ENCODE data around the gene C10orf90.

Gene C10orf90

DNA sequence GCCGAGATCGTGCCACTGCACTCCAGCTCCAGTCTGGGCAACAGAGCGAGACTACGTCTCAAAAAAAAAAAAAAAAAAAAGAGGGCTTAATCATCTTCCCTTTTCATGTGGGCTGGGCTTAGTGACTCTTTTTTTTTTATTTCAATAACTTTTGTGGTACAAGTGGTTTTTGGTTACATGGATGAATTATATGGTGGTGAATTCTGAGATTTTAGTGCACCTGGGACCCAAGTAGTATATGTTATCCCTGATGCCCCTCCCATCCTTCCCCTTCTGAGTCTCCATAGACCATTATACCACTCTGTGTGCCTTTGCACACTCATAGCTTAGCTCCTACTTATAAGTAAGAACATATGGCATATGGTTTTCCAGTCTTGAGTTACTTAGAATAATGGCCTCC, 277.4 kb downstream of the C10orf90 start:
- TF ChIP-seq, protein P1, sequence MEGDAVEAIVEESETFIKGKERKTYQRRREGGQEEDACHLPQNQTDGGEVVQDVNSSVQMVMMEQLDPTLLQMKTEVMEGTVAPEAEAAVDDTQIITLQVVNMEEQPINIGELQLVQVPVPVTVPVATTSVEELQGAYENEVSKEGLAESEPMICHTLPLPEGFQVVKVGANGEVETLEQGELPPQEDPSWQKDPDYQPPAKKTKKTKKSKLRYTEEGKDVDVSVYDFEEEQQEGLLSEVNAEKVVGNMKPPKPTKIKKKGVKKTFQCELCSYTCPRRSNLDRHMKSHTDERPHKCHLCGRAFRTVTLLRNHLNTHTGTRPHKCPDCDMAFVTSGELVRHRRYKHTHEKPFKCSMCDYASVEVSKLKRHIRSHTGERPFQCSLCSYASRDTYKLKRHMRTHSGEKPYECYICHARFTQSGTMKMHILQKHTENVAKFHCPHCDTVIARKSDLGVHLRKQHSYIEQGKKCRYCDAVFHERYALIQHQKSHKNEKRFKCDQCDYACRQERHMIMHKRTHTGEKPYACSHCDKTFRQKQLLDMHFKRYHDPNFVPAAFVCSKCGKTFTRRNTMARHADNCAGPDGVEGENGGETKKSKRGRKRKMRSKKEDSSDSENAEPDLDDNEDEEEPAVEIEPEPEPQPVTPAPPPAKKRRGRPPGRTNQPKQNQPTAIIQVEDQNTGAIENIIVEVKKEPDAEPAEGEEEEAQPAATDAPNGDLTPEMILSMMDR (IDR thresholded peaks at IDR 0.05; ENCODE audit: low read depth, low read length), result no peak
- Histone ChIP-seq H3K9me3 (ENCODE audit: severe bottlenecking) (peaks cover 6% of the 10 kb centered on the region), H3K4me3 (ENCODE audit: low read depth, low read length) (no peak overlapping the region), H3K27me3 (ENCODE audit: insufficient read depth, low read depth, severe bottlenecking) (no peaks in the 10 kb centered on the region), H3K36me3 (no peaks in the 10 kb centered on the region), H3K27ac (no peak overlapping the region)
- no peak for DNase-seq

DNA sequence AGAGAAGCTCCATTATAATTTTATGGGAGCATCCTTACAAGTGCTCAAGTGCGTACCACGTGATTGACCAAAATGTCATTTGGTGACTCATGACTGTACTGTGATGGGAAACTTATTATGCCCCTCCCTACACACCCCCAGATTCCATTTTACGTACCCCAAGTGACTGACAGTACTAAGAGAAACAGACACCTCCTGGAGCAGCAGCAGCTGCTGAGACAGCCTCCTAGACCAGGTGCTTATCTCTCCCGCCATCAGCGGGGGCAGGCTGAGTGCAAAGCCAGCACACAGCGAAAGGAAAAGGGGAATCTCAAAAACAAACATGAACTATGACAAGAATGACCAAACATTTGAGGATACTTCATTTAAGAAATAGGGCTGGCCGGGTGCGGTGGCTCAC, 278.0 kb downstream of the C10orf90 start:
- Histone ChIP-seq H3K36me3 (no peaks in the 10 kb centered on the region), H3K27me3 (ENCODE audit: insufficient read depth, low read depth, severe bottlenecking) (peaks cover 2% of the 10 kb centered on the region), H3K9me3 (ENCODE audit: severe bottlenecking) (peaks cover 6% of the 10 kb centered on the region), H3K27ac (peak overlapping the region; percentile 68), H3K4me3 (ENCODE audit: low read depth, low read length) (no peak overlapping the region)
- TF ChIP-seq, protein P1 (IDR thresholded peaks at IDR 0.05; ENCODE audit: low read depth, low read length), result no peak
- DNase-seq, result no peak

DNA sequence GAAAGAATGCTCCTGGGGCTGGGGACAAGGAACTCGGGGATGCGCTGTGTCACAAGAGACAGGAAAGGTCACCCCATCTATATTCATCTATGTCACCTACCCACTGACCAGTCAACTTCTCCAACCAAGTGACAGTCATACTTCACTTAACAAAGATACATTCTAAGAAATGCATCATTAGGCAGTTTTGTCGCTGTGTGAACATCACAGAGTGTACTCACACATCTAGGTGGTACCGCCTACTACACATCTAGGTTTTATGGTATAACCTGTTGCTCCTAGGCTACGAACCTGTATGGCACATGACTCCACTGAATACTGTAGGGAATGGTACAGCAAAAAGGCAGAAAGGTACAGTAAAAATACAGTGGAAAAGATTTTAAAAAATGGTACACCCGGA, 278.4 kb downstream of the C10orf90 start:
- Histone ChIP-seq H3K36me3 (no peaks in the 10 kb centered on the region), H3K9me3 (ENCODE audit: severe bottlenecking) (peaks cover 6% of the 10 kb centered on the region), H3K4me3 (ENCODE audit: low read depth, low read length) (no peak overlapping the region), H3K27ac (peak overlapping the region; percentile 68), H3K27me3 (ENCODE audit: insufficient read depth, low read depth, severe bottlenecking) (peaks cover 4% of the 10 kb centered on the region)
- TF ChIP-seq, protein P1 (IDR thresholded peaks at IDR 0.05; ENCODE audit: low read depth, low read length), result no peak
- DNase-seq, result no peak

DNA sequence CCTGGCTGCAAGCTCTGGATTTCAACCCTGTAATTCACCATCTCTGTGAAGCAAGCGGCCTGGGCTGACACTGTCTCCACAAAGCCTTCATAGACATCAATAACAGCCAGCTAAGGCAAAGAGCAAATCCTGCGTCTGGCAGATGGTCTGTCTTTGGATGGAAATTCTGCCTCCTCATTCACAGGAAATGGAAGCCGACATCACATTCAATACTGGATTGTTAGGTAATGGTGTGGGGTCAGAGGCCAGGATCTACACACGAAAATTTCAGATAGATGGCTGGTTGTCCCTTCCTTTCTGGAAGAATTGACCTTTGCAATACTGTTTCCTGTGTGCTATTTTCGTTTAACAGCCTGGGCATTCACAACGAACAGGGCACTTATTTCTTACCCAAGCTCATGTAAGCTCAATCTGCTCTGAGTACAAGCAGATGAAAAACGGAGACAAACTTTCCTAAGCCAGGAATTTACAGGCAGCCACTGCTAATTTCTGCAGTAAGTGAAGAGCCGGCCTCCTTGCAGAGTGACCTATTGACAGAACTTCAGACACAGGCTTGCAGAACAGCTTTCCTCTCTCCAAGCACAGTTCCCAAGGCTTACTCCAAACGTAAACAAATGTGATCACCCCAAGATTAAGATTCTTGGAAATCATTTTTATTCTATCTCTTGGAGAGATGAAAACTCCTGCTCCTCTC, 279.2 kb downstream of the C10orf90 start:
- TF ChIP-seq, protein P1 (IDR thresholded peaks at IDR 0.05; ENCODE audit: low read depth, low read length), result no peak
- H3K9me3 ChIP-seq (ENCODE audit: severe bottlenecking), result peaks cover 6% of the 10 kb centered on the region
- H3K27me3 ChIP-seq (ENCODE audit: insufficient read depth, low read depth, severe bottlenecking), result peaks cover 4% of the 10 kb centered on the region
- peak overlapping the region; percentile 68 for H3K27ac ChIP-seq
- peak overlapping the region; percentile 24 for H3K4me3 ChIP-seq (ENCODE audit: low read depth, low read length)
- H3K36me3 ChIP-seq, result no peaks in the 10 kb centered on the region
- peak; percentile 82 for DNase-seq

DNA sequence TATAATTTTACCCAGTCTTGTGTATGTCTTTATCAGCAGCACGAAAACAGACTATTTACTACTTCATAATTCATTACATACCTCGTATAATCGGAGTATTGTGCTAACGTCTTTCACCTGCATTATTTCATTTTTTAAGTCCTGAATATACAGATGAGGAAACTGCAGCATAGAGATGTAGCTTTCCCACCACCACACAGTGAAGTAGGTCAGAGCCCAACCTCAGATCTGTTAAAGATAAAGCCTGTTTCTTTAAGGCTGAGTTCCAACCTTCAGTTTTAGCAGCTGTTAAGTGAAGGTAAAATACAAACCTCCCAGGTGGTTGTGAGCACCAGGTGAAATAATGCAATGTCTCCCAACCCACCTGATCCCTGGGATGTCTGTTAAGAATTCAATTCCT, 280.2 kb downstream of the C10orf90 start:
- Histone ChIP-seq H3K27ac (peak overlapping the region; percentile 68), H3K9me3 (ENCODE audit: severe bottlenecking) (peaks cover 6% of the 10 kb centered on the region), H3K27me3 (ENCODE audit: insufficient read depth, low read depth, severe bottlenecking) (peaks cover 4% of the 10 kb centered on the region), H3K4me3 (ENCODE audit: low read depth, low read length) (no peak overlapping the region), H3K36me3 (no peaks in the 10 kb centered on the region)
- TF ChIP-seq, protein P1 (IDR thresholded peaks at IDR 0.05; ENCODE audit: low read depth, low read length), result no peak
- no peak for DNase-seq
